Mesodermal cell (in vitro differentiated cells): Measurements from ENCODE around the gene IMMP2L.

Experiments
- H3K27ac ChIP-seq: 2 replicates; pipeline ENCODE4 v1.7.0; 2013; ENCODE audit warnings: mild to moderate bottlenecking, low read depth, low read length, moderate library complexity; ENCODE audit not compliant: severe bottlenecking
- H3K36me3 ChIP-seq: 2 replicates; pipeline ENCODE4 v1.7.1; 2013; ENCODE audit warnings: mild to moderate bottlenecking, low read length, moderate library complexity; ENCODE audit not compliant: control insufficient read depth, insufficient read depth
- H3K4me1 ChIP-seq: one replicate; pipeline ENCODE4 v1.7.1; 2013; ENCODE audit warnings: mild to moderate bottlenecking, low read length; ENCODE audit not compliant: insufficient read depth, control insufficient read depth, poor library complexity, severe bottlenecking
- H3K4me3 ChIP-seq: 2 replicates; pipeline ENCODE4 v1.7.0; 2013; ENCODE audit warnings: low read length, control low read depth, mild to moderate bottlenecking; ENCODE audit not compliant: insufficient read depth, poor library complexity, severe bottlenecking; ENCODE audit errors: extremely low read depth
- H3K9me3 ChIP-seq: 2 replicates; pipeline ENCODE4 v1.7.1; 2013; ENCODE audit warnings: mild to moderate bottlenecking, low read length, moderate library complexity; ENCODE audit not compliant: control insufficient read depth
- WGBS, 2 experiments: methylation state at CpG; one replicate each; pipeline ENCODE4 v1.1.5; 2013; ENCODE audit warnings: missing lambda C conversion rate in 2 of 2; ENCODE audit not compliant: insufficient coverage in 2 of 2; 5-methylcytosine and 5-hydroxymethylcytosine counted together

The IMMP2L gene

DNA sequence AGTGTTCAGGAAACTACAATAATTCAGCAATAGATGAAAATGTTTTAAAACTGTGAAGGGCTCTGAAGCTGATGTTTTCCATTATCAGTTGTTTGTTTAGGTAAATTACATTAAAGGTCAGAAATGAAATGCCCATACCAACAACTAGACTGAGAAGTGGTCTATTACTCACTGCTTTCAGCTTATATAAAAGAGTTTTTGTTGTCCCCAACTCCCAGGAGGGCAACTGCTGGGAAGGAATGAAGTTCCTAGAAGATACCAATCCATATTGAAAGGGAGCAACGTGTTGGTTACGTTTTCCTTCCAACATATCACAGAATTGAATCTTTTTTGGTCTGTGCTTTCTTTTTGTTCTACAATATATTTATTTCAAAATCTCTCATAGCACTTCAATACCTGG, 802.0 kb downstream of the IMMP2L start:
- WGBS, 2 experiments, result 70% methylated on average over 2 of the region's 2 CpGs; no CpG with 5 or more reads in 1 of the 2 experiments
- no peak overlapping the region for H3K4me3 ChIP-seq
- H3K9me3 ChIP-seq, result no peaks in the 10 kb centered on the region
- no peak overlapping the region for H3K27ac ChIP-seq
- H3K4me1 ChIP-seq, result no peaks in the 10 kb centered on the region
- H3K36me3 ChIP-seq, result no peaks in the 10 kb centered on the region

DNA sequence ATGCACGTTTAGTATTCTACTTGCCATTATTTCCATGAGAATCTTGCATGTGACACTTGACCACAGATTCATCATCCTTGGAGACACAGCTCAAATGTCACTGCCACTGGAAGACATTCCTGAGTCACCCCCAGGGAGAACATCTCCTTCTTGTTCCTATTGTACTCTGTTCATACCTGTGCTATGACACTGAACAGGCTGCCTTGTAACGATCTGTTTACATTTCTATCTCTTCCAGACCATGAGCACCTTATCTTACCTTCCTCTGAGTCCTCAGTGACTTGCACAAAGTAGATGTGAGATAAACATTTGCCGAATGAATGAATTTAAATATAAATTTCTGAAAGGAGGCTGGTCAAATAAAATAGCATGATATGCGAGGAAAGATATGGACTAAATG, 803.2 kb downstream of the IMMP2L start:
- H3K27ac ChIP-seq, result no peak overlapping the region
- no peaks in the 10 kb centered on the region for H3K9me3 ChIP-seq
- no peak overlapping the region for H3K4me3 ChIP-seq
- 97% methylated on average over 4 of the region's 4 CpGs; no CpG with 5 or more reads in 1 of the 2 experiments for WGBS, 2 experiments
- no peaks in the 10 kb centered on the region for H3K36me3 ChIP-seq
- H3K4me1 ChIP-seq, result no peaks in the 10 kb centered on the region

DNA sequence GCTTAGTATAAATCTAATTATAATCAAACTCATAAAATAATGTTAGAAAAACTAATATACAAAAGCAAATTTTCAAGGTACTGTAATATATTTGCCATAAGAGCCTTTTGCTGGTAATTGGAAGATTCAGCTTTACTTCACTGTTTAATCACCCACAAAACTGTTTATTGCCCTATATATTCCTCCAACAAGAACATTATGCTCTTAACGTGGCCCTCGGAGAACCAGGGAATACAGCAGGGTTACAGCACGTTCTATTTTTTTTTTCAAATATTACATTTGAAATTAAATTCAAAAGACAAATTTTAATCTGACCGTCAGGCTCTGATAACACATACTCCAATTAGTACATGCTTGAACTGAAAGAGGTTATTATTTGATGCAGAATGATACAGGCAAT, 807.6 kb downstream of the IMMP2L start:
- Histone ChIP-seq H3K36me3 (no peaks in the 10 kb centered on the region), H3K4me3 (no peak overlapping the region), H3K4me1 (no peaks in the 10 kb centered on the region), H3K9me3 (no peaks in the 10 kb centered on the region), H3K27ac (no peak overlapping the region)
- WGBS, 2 experiments, result 100% methylated on average over 1 of the region's 4 CpGs; no CpG with 5 or more reads in 1 of the 2 experiments

DNA sequence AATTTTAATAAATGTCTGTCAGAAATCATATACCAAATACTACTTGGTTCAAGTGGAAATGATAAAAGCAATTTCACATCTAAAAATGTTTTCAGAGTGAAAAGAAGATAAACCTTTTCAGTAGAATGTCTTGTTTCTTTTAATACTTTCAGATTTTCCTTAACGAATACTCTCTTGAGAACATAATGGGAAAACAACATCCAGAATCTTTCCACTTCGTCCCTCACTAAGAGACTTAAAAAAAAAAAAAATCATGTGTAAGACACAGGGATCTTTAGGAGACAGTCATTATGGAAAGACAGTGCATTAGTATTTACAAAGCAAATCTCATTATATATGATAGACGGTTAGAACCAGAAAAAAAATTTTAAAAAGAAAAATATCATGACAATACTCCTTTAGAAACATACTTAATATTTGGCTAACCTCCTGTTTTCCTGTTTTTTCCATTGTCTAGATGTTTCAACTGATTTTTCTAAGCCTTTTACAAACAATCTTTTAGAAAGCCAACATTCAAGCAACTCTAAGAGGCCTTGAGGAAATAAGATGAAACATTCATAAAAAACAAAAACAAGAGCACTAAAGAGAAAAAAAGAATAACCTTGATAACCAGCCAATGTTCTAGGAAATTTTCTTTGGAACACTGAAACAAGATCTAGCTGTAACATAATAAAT, 811.2 kb downstream of the IMMP2L start:
- no peaks in the 10 kb centered on the region for H3K9me3 ChIP-seq
- H3K36me3 ChIP-seq, result no peaks in the 10 kb centered on the region
- no CpG with 5 or more reads among the region's 3 CpGs for WGBS, 2 experiments
- no peak overlapping the region for H3K27ac ChIP-seq
- H3K4me3 ChIP-seq, result no peak overlapping the region
- H3K4me1 ChIP-seq, result no peaks in the 10 kb centered on the region

DNA sequence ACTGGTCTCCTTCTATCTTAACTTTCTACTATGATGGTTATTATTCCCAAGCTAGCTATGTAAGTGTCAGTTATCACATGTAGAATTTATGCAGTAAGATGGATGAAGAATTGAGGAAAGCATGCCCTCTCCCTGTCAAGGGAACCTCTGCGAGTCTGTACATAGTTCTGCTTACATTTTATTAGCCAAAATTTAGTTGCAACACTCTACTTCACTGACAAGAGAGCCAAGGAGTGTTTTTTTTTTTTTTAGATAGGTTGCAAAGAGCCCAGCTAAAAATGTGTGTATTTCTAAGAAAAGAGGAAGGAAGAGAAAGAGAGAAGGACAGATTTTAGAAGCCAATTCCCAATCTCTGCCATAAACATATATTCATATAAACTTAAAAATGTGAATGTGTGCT, 829.1 kb downstream of the IMMP2L start:
- no peaks in the 10 kb centered on the region for H3K4me1 ChIP-seq
- H3K36me3 ChIP-seq, result no peaks in the 10 kb centered on the region
- H3K9me3 ChIP-seq, result no peaks in the 10 kb centered on the region
- no CpG with 5 or more reads among the region's 1 CpG for WGBS, 2 experiments
- H3K27ac ChIP-seq, result no peak overlapping the region
- H3K4me3 ChIP-seq, result no peak overlapping the region

DNA sequence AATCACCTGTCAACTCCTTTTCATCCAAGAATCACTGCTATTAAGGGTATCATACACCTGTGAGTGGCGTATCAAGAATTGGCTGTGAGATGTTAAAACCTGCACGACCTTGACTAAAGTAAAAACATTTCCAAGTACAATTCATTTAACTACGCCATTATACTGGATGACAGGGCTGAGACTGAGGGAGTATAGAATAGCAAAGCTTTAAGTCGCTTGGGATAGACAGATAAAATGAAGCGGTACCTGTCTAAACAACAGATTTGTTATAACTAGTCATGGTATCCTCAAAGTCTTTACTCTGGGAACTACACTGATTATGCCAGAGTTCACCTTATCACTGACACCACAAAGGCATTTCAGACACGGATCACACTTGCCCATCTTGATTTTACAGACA, 837.5 kb downstream of the IMMP2L start:
- no peak overlapping the region for H3K27ac ChIP-seq
- H3K4me1 ChIP-seq, result no peaks in the 10 kb centered on the region
- H3K9me3 ChIP-seq, result no peaks in the 10 kb centered on the region
- H3K36me3 ChIP-seq, result no peaks in the 10 kb centered on the region
- no peak overlapping the region for H3K4me3 ChIP-seq
- WGBS, 2 experiments, result 80 to 100% methylated on average over 1 of the region's 6 CpGs

DNA sequence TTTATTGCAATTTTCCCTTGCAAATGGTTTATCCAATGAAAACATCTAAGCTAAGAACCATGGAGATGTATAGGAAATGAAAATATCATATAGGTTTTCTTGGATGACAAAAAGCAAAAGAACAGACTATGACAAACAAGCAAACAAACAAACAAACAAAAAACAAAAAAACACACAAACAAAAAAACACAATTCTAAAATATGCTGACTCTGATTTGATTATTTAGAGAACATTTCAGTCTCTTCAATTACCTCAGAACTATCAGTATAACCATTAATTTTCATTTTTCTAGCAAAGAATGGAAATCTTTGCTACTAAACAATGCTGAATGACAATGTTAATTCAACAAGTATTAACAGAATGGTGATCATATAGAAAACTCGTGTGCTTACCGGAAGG, 840.9 kb downstream of the IMMP2L start:
- H3K36me3 ChIP-seq, result no peaks in the 10 kb centered on the region
- H3K27ac ChIP-seq, result no peak overlapping the region
- H3K9me3 ChIP-seq, result no peaks in the 10 kb centered on the region
- 86 to 100% methylated on average over 2 of the region's 2 CpGs for WGBS, 2 experiments
- H3K4me3 ChIP-seq, result no peak overlapping the region
- H3K4me1 ChIP-seq, result no peaks in the 10 kb centered on the region

DNA sequence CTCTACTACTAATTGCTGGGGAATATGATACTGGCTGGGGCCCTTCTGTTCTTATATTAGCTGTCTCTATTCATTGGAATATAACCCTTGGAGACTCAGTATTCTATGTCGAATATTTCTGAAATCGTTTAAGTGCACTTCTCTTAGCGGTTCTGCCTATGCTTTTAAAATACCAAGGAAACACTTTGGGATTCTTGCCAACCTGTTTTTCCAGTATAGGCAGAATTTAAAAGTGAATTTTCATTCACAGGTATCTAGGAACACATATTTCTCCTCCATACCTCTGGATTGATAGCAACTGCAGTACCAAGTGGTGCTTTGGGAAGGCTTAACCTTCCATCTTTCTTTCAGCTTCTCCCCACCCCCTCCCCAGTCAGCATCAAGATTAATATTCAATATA, 841.7 kb downstream of the IMMP2L start:
- Histone ChIP-seq H3K4me3 (no peak overlapping the region), H3K36me3 (no peaks in the 10 kb centered on the region), H3K4me1 (no peaks in the 10 kb centered on the region), H3K27ac (no peak overlapping the region), H3K9me3 (no peaks in the 10 kb centered on the region)
- WGBS, 2 experiments, result 100% methylated on average over 1 of the region's 3 CpGs; no CpG with 5 or more reads in 1 of the 2 experiments

DNA sequence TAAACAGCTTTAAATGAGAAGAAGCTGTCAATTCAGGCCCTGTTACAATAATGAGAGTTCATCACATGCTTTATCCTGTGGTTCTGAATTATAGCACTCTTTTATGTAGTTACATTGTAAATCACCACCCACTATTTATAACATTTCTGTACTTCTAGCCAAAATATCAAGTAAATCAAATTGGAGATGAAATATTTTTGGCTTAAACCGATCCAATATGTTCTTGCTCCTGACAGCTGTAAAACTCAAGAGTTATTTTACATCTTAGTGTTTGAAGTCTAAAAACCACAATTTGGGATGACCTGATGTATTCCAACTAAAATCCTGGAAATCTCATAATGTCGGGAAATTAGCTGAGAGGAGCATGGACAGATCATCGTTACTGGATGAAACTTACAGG, 842.6 kb downstream of the IMMP2L start:
- no peaks in the 10 kb centered on the region for H3K36me3 ChIP-seq
- 100% methylated on average over 2 of the region's 3 CpGs; no CpG with 5 or more reads in 1 of the 2 experiments for WGBS, 2 experiments
- no peak overlapping the region for H3K27ac ChIP-seq
- no peaks in the 10 kb centered on the region for H3K9me3 ChIP-seq
- no peaks in the 10 kb centered on the region for H3K4me1 ChIP-seq
- no peak overlapping the region for H3K4me3 ChIP-seq

DNA sequence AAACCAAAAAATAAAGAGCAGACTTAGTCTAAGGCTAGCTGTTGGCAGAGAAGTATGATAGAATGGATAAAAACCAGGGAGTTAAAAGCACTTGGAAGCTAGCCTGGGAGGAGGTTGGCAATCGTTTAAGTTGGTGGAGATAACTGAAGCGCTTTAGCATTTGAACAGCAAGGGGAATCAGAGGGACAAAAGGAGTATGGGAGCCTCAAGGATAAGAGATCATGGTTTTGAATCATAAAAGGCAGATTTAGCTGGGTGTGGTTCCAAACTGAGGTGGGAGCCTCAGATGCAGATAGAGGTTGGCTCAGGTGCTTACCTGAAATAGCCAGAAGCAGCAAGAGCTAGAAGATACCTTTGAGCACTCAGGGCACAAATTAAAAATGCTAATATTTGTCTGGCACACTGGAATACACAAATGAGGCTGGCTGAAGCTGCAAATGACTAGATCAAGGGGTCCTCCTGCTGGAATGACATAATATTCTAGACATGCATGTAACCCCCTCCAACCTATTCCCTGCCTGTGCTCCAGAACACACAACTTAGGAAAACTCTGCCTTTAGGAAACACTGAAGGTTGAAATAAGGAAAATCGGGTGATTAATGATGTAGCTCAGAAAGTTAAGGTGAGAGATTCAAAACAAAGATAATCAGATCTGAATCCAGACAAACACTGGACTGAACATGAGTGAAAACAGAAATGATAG, 843.6 kb downstream of the IMMP2L start:
- H3K27ac ChIP-seq, result no peak overlapping the region
- no peaks in the 10 kb centered on the region for H3K4me1 ChIP-seq
- no peak overlapping the region for H3K4me3 ChIP-seq
- 41 to 51% methylated on average over 3 of the region's 3 CpGs for WGBS, 2 experiments
- no peaks in the 10 kb centered on the region for H3K9me3 ChIP-seq
- no peaks in the 10 kb centered on the region for H3K36me3 ChIP-seq

DNA sequence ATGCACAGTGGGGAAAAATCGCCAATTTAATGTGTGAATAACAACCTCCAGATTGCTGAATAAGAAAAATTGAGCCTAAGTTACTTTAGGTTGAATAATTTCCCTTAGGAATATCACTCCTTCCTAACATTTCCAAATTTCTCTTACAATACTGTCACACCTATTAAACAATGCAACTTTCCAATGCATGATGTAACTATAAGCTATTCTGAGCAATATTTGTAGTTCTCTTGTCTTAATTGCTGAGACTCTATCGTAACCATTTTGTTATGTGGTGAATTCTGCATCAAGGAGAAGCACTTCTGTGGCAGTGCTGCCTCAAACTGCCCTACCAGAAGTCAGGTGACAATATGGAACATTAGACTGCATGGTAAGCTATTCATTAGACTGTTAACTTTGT, 858.1 kb downstream of the IMMP2L start:
- H3K36me3 ChIP-seq, result no peaks in the 10 kb centered on the region
- no peaks in the 10 kb centered on the region for H3K4me1 ChIP-seq
- no peak overlapping the region for H3K4me3 ChIP-seq
- H3K27ac ChIP-seq, result no peak overlapping the region
- 100% methylated on average over 1 of the region's 2 CpGs; no CpG with 5 or more reads in 1 of the 2 experiments for WGBS, 2 experiments
- no peaks in the 10 kb centered on the region for H3K9me3 ChIP-seq
